HG03565 (cell line): ENCODE results near the gene SORCS2.

Source experiments
- ATAC-seq: cut with Tn5 transposase; IDR thresholded peaks from one replicate; pipeline ENCODE4 v1.9.1; 2021; ENCODE audit warnings: mild to moderate bottlenecking, moderate library complexity; ENCODE audit not compliant: unreplicated experiment

SORCS2 gene

GRCh38 chr4:7241597-7242125 is 49.3 kb downstream of the SORCS2 start:
- no peak for ATAC-seq

- ATAC-seq, result no peak
These were observed 50.4 kb downstream of the SORCS2 start for GRCh38 chr4:7242766-7243165.

- ATAC-seq, result no peak
These were observed 51.4 kb downstream of the SORCS2 start for GRCh38 chr4:7243609-7244330.

GRCh38 chr4:7244331-7244665 is 52.0 kb downstream of the SORCS2 start:
- ATAC-seq, result no peak

GRCh38 chr4:7244751-7245320 is 52.5 kb downstream of the SORCS2 start:
- no peak for ATAC-seq

GRCh38 chr4:7247521-7247920 is 55.2 kb downstream of the SORCS2 start:
- ATAC-seq, result no peak

- no peak for ATAC-seq
These were observed 55.6 kb downstream of the SORCS2 start for GRCh38 chr4:7247946-7248345.

GRCh38 chr4:7248857-7249256 is 56.5 kb downstream of the SORCS2 start:
- ATAC-seq, result no peak

- ATAC-seq, result no peak
These were observed 59.0 kb downstream of the SORCS2 start for GRCh38 chr4:7251321-7251720.

GRCh38 chr4:7252051-7252450 is 59.7 kb downstream of the SORCS2 start:
- no peak for ATAC-seq

GRCh38 chr4:7252510-7253340 is 60.4 kb downstream of the SORCS2 start:
- ATAC-seq, result no peak

- ATAC-seq, result no peak
These were observed 61.0 kb downstream of the SORCS2 start for GRCh38 chr4:7253341-7253700.

- no peak for ATAC-seq
These were observed 61.5 kb downstream of the SORCS2 start for GRCh38 chr4:7253837-7254236.

GRCh38 chr4:7254736-7255487 is 62.6 kb downstream of the SORCS2 start:
- peak; percentile 92 for ATAC-seq

GRCh38 chr4:7255488-7255881 is 63.1 kb downstream of the SORCS2 start:
- no peak for ATAC-seq

- ATAC-seq, result no peak
These were observed 63.7 kb downstream of the SORCS2 start for GRCh38 chr4:7255996-7256395.

- ATAC-seq, result no peak
These were observed 64.9 kb downstream of the SORCS2 start for GRCh38 chr4:7256984-7257810.

- ATAC-seq, result no peak
These were observed 66.7 kb downstream of the SORCS2 start for GRCh38 chr4:7259039-7259438.

- no peak for ATAC-seq
These were observed 68.2 kb downstream of the SORCS2 start for GRCh38 chr4:7260569-7260968.

GRCh38 chr4:7261087-7261486 is 68.7 kb downstream of the SORCS2 start:
- no peak for ATAC-seq
